Subcutaneous abdominal adipose tissue (tissue), 5 donors: ENCODE data around the gene SPEN.
"Not testable (repeated sequence)": the region's sequence is repeated elsewhere in the genome, so short reads cannot be mapped to it uniquely, and the experiment has no call there.

ENCODE experiments used
- H3K27ac ChIP-seq: one replicate; pipeline ENCODE4 v1.7.0; 2013; ENCODE audit warnings: low read depth, mild to moderate bottlenecking, inconsistent platforms, low read length, moderate library complexity
- H3K27me3 ChIP-seq, 5 donors: one replicate each; pipeline ENCODE4 v1.7.0; 2013; ENCODE audit warnings: low read length in 5 of 5, inconsistent platforms in 1 of 5; ENCODE audit not compliant: control insufficient read depth in 5 of 5, insufficient read depth in 4 of 5
- H3K36me3 ChIP-seq, 5 donors: one replicate each; pipeline ENCODE4 v1.7.0; 2013; ENCODE audit warnings: low read length in 5 of 5; ENCODE audit not compliant: control insufficient read depth in 5 of 5, insufficient read depth in 5 of 5
- H3K4me1 ChIP-seq, 5 donors: one replicate each; pipeline ENCODE4 v1.7.0; 2013; ENCODE audit warnings: low read length in 5 of 5, mild to moderate bottlenecking in 3 of 5, moderate library complexity in 1 of 5; ENCODE audit not compliant: control insufficient read depth in 5 of 5, insufficient read depth in 5 of 5
- H3K4me3 ChIP-seq, 5 donors: one replicate each; pipeline ENCODE4 v1.7.0; 2013; ENCODE audit warnings: low read length in 5 of 5, low read depth in 1 of 5
- H3K9ac ChIP-seq, 5 donors: one replicate each; pipeline ENCODE4 v1.7.0; 2013; ENCODE audit warnings: low read length in 5 of 5, mild to moderate bottlenecking in 4 of 5, moderate library complexity in 3 of 5
- H3K9me3 ChIP-seq, 5 donors: one replicate each; pipeline ENCODE4 v1.7.0; 2013; ENCODE audit warnings: low read length in 5 of 5; ENCODE audit not compliant: control insufficient read depth in 5 of 5
- donor health status: healthy.
- donor health status: healthy.
- donor health status: healthy.
- donor health status: healthy.
- donor health status: healthy.

Gene SPEN

GRCh38 chr1:15911927-15912326 is 64.4 kb downstream of the SPEN start:
- H3K27ac ChIP-seq: no peak overlapping the region
- no peaks in the 10 kb centered on the region for H3K9me3 ChIP-seq
- H3K36me3 ChIP-seq: peaks cover 29 to 52% (median 37%) of the 10 kb centered on the region in 5 donors

GRCh38 chr1:15913607-15914006 is 66.1 kb downstream of the SPEN start:
- H3K4me3 ChIP-seq, H3K9me3 ChIP-seq, H3K9ac ChIP-seq, H3K27ac ChIP-seq, H3K4me1 ChIP-seq, H3K27me3 ChIP-seq: not testable (repeated sequence)
- peaks cover 34 to 63% (median 41%) of the 10 kb centered on the region in 5 donors for H3K36me3 ChIP-seq

More at GRCh38 chr1:15911927-15912326, 64.4 kb downstream of the SPEN start:
- H3K9ac ChIP-seq: no peak overlapping the region
- no peak overlapping the region for H3K4me3 ChIP-seq
- peaks cover 0 to 4% (median 0%) of the 10 kb centered on the region in 5 donors for H3K4me1 ChIP-seq
- H3K27me3 ChIP-seq: no peaks in the 10 kb centered on the region

DNA sequence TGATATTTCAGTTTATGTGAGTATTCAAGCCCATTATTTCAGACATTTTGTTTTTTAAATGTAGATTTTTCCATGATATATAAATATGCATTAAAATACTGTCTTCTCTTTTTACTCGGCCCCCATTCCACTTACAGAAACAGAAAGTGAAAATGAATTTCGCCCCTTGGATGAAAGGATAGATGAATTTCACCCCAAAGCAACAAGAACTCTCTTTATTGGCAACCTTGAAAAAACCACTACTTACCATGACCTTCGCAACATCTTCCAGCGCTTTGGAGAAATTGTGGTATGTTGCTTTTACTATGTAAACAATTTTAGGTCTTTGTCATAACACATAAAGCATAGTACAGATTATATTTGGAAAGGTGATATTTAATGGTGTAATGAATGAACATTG is 68.5 kb downstream of the SPEN start:
- Histone ChIP-seq H3K9me3 (no peaks in the 10 kb centered on the region), H3K4me1 (peaks cover 0 to 4% (median 0%) of the 10 kb centered on the region in 5 donors), H3K27ac (peak overlapping the region; percentile 7), H3K36me3 (peaks cover 33 to 66% (median 44%) of the 10 kb centered on the region in 5 donors), H3K4me3 (no peak overlapping the region), H3K9ac (no peak overlapping the region), H3K27me3 (no peaks in the 10 kb centered on the region)

DNA sequence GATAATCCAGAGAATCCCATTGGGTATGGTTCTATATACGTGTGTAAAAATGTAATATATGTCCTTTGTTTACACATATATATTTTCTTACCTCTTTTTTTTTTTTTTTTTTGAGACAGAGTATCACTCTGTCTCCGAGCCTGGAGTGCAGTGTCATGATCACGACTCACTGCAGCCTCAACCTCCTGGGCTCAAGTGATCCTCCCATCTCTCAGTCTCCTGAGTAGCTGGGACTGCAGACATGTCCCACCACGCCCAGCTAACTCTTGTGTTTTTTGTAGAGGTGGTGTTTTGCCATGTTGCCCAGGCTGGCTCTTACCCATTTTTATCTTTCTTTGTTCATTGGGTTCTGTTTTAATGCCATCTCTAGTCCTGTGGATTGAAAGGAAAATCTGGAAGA is 68.9 kb downstream of the SPEN start:
- no peak overlapping the region for H3K9ac ChIP-seq
- peaks cover 0 to 4% (median 0%) of the 10 kb centered on the region in 5 donors for H3K4me1 ChIP-seq
- peaks cover 32 to 66% (median 44%) of the 10 kb centered on the region in 5 donors for H3K36me3 ChIP-seq
- H3K9me3 ChIP-seq: no peaks in the 10 kb centered on the region
- H3K27me3 ChIP-seq: no peaks in the 10 kb centered on the region
- H3K27ac ChIP-seq: peak overlapping the region; percentile 7
- no peak overlapping the region for H3K4me3 ChIP-seq

- Histone ChIP-seq H3K36me3 (peaks cover 35 to 66% (median 44%) of the 10 kb centered on the region in 5 donors), H3K27me3 (no peaks in the 10 kb centered on the region), H3K27ac (no peak overlapping the region), H3K9ac (no peak overlapping the region), H3K4me3 (no peak overlapping the region), H3K9me3 (no peaks in the 10 kb centered on the region), H3K4me1 (peaks cover 0 to 4% (median 0%) of the 10 kb centered on the region in 5 donors)
These were observed 69.4 kb downstream of the SPEN start for GRCh38 chr1:15916916-15917315.

DNA sequence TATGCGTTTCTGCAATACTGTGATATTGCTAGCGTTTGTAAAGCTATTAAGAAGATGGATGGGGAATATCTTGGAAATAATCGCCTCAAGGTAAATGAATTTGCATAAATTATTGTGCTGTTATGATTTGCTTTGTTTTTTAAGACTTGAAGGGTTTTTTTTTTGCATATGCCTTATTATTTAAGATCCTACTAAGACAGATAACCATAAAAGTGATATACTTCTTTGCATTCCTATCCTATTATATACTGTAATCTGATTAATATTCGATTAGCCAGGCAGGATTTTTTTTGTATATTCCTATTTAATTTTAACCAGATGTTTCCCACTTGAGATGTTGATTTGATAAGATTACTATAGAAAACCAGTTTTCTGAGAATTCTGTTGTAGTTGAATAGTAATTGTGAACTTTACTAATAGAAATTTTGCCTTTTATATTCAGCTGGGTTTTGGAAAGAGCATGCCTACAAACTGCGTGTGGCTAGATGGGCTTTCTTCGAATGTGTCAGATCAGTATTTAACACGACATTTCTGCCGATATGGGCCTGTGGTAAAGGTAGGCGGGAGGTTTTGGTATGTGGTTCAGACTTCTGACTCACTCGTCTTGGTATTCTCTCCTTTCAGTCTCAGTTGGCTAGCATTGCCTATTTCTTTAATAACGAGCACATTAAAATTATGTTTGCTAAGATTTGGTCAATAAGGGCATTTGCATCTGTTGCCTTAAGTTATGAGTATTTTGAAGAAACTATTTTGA is 71.6 kb downstream of the SPEN start:
- Histone ChIP-seq H3K4me1 (peaks cover 0 to 4% (median 0%) of the 10 kb centered on the region in 5 donors), H3K4me3 (no peak overlapping the region), H3K27ac (no peak overlapping the region), H3K36me3 (peaks cover 30 to 68% (median 48%) of the 10 kb centered on the region in 5 donors), H3K9ac (no peak overlapping the region), H3K9me3 (no peaks in the 10 kb centered on the region), H3K27me3 (no peaks in the 10 kb centered on the region)

DNA sequence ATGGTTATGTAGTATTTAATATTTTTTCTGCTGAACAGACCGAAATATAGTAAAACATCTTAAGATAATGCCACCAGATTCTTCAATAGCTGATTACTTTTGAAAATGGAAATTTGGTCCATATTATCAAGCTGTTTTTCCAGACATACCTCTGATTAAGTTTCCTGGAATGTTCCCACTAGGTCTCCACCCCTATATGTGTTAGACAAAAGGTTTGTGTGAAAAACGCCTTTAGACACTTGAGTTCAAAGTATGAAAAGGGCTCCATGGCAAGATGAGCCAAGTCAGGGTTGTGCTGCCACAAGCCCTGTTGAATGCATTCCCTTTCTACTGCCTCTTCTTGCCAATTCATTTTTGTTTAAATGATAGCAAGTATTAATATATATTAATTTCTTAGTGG is 75.7 kb downstream of the SPEN start:
- no peak overlapping the region for H3K4me3 ChIP-seq
- H3K27ac ChIP-seq: no peak overlapping the region
- H3K9ac ChIP-seq: no peak overlapping the region
- peaks cover 38 to 70% (median 55%) of the 10 kb centered on the region in 5 donors for H3K36me3 ChIP-seq
- no peaks in the 10 kb centered on the region for H3K27me3 ChIP-seq
- H3K9me3 ChIP-seq: no peaks in the 10 kb centered on the region
- peaks cover 0 to 3% (median 0%) of the 10 kb centered on the region in 5 donors for H3K4me1 ChIP-seq

- H3K9ac ChIP-seq, H3K4me3 ChIP-seq, H3K27ac ChIP-seq, H3K9me3 ChIP-seq, H3K4me1 ChIP-seq, H3K27me3 ChIP-seq: not testable (repeated sequence)
- H3K36me3 ChIP-seq: peaks cover 49 to 79% (median 66%) of the 10 kb centered on the region in 5 donors
These were observed 78.9 kb downstream of the SPEN start for GRCh38 chr1:15926448-15926847.

DNA sequence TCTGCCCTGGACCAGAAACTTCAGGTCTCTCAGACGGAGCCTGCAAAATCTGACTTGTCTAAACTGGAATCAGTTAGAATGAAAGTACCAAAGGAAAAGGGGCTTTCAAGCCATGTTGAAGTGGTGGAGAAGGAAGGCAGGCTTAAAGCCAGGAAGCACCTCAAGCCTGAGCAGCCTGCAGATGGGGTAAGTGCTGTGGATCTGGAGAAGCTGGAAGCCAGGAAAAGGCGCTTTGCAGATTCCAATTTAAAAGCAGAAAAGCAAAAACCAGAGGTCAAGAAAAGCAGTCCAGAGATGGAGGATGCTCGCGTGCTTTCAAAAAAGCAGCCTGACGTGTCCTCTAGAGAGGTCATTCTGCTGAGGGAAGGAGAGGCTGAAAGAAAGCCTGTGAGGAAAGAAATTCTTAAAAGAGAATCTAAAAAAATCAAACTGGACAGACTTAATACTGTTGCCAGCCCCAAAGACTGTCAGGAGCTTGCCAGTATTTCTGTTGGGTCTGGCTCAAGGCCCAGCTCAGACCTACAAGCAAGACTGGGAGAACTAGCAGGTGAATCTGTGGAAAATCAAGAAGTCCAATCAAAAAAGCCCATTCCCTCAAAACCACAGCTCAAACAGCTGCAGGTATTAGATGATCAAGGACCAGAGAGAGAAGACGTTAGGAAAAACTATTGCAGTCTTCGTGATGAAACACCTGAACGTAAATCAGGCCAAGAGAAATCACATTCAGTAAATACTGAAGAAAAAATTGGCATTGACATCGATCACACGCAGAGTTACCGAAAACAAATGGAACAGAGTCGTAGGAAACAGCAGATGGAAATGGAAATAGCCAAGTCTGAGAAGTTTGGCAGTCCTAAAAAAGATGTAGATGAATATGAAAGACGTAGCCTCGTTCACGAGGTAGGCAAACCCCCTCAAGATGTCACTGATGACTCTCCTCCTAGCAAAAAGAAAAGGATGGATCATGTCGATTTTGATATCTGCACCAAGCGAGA is 81.8 kb downstream of the SPEN start:
- no peak overlapping the region for H3K27ac ChIP-seq
- no peak overlapping the region for H3K9ac ChIP-seq
- H3K4me3 ChIP-seq: no peak overlapping the region
- H3K9me3 ChIP-seq: no peaks in the 10 kb centered on the region
- H3K27me3 ChIP-seq: no peaks in the 10 kb centered on the region
- H3K36me3 ChIP-seq: peaks cover 31 to 83% (median 76%) of the 10 kb centered on the region in 5 donors
- H3K4me1 ChIP-seq: peaks cover 0 to 3% (median 0%) of the 10 kb centered on the region in 5 donors

GRCh38 chr1:15931401-15931800 is 83.9 kb downstream of the SPEN start:
- no peak overlapping the region for H3K9ac ChIP-seq
- H3K4me3 ChIP-seq: no peak overlapping the region
- no peaks in the 10 kb centered on the region for H3K27me3 ChIP-seq
- no peak overlapping the region for H3K27ac ChIP-seq
- H3K4me1 ChIP-seq: peaks cover 0 to 1% (median 0%) of the 10 kb centered on the region in 5 donors
- H3K36me3 ChIP-seq: peaks cover 26 to 89% (median 87%) of the 10 kb centered on the region in 5 donors
- H3K9me3 ChIP-seq: no peaks in the 10 kb centered on the region
